HepG2 (cell line): ENCODE results near the gene SLC5A10. TPM values are rescaled to one million over a fixed set of nuclear protein-coding genes. Genes with fewer than 3 reads are reported as not detected.
"Not testable (repeated sequence)": the region's sequence is repeated elsewhere in the genome, so short reads cannot be mapped to it uniquely, and the experiment has no call there.

Experiments used
- ATAC-seq: fragments of 200-7000 bp; cut with Tn5 transposase; 3 replicates; pipeline ENCODE4 v1.9.1; 2020; ENCODE audit warnings: mild to moderate bottlenecking, moderate library complexity
- BruUV-seq: library from RNA; stranded (reverse); fragments of 400-500 nt; replicated peaks from 2 replicates; lab custom pipeline; 2021; lab: Mats Ljungman, UMichigan
- CTCF ChIA-PET: fragments of 300-600 bp; formaldehyde crosslinking; extraction: SDS; loops from one replicate; lab custom pipeline; 2021; ENCODE audit warnings: low total read pairs, inconsistent platforms, low intra/inter-chr PET ratio; lab: Yijun Ruan, JAX
- POLR2A ChIA-PET: fragments of 350-600 bp; sonication (Branson Sonifier 250); formaldehyde crosslinking; loops from one replicate; lab custom pipeline; 2020; ENCODE audit warnings: antibody characterized with exemption, inconsistent platforms; lab: Yijun Ruan, JAX
- DNase-seq: peaks from one replicate; pipeline ENCODE4 v3.0.0-alpha.2; 2015; ENCODE audit warnings: low spot score
- FAIRE-seq: peaks from 3 replicates; lab custom pipeline; 2011; peaks lifted over from hg19 to GRCh38; lab: Jason Lieb, UNC
- H2AFZ ChIP-seq: one replicate; pipeline ENCODE4 v1.6.1; 2011; ENCODE audit warnings: low read length, inconsistent platforms
- H3K27ac ChIP-seq: fragments of 300-600 bp; 3 replicates; pipeline ENCODE4 v1.8.0; 2011; ENCODE audit warnings: mixed run types, mild to moderate bottlenecking, mixed read lengths, low read length, inconsistent platforms; ENCODE audit not compliant: insufficient read depth; ENCODE audit errors: extremely low read length
- H3K27me3 ChIP-seq, 2 experiments: fragments of 200-600 bp in 1 of 2; 2 replicates in 1 of 2; 3 replicates in 1 of 2; pipeline versions ENCODE4 v1.6.0 to v1.8.0; 2011; ENCODE audit warnings: low read length in 2 of 2, mild to moderate bottlenecking in 2 of 2, moderate library complexity in 2 of 2, inconsistent platforms in 1 of 2; ENCODE audit not compliant: insufficient read depth in 2 of 2, control insufficient read depth in 1 of 2
- H3K36me3 ChIP-seq, 2 experiments: fragments of 200-600 bp in 1 of 2; replicated peaks in 1 of 2; 2 replicates in 1 of 2; 3 replicates in 1 of 2; pipeline versions ENCODE4 v1.5.1 to v1.8.0; 2011; ENCODE audit warnings: low read length in 2 of 2, inconsistent platforms in 1 of 2; ENCODE audit not compliant: insufficient read depth in 2 of 2, control insufficient read depth in 1 of 2
- H3K4me1 ChIP-seq: 2 replicates; pipeline ENCODE4 v1.5.1; 2012; ENCODE audit warnings: low read length, inconsistent platforms; ENCODE audit not compliant: insufficient read depth
- H3K4me2 ChIP-seq: 2 replicates; pipeline ENCODE4 v1.6.0; 2011; ENCODE audit warnings: low read depth, low read length, inconsistent platforms
- H3K4me3 ChIP-seq, 3 experiments: fragments of 200-600 bp in 1 of 3; sonication (generic), shearing (Covaris generic) in 1 of 3; replicated peaks in 1 of 3; 2 replicates each; pipeline ENCODE4 v1.5.1; 2011 to 2016; ENCODE audit warnings: low read length in 3 of 3, inconsistent platforms in 2 of 3, low read depth in 2 of 3, mild to moderate bottlenecking in 2 of 3, control low read depth in 1 of 3, mixed read lengths in 1 of 3; ENCODE audit not compliant: insufficient read depth in 1 of 3
- H3K79me2 ChIP-seq: one replicate; pipeline ENCODE4 v1.6.1; 2011; ENCODE audit warnings: low read length, inconsistent platforms; ENCODE audit not compliant: insufficient read depth
- H3K9ac ChIP-seq: 2 replicates; pipeline ENCODE4 v1.6.0; 2011; ENCODE audit warnings: mild to moderate bottlenecking, low read depth, low read length, inconsistent platforms; ENCODE audit not compliant: insufficient read depth
- H3K9me3 ChIP-seq: 2 replicates; pipeline ENCODE4 v1.5.1; 2012; ENCODE audit warnings: mild to moderate bottlenecking, low read length
- H4K20me1 ChIP-seq: 2 replicates; pipeline ENCODE4 v1.6.0; 2011; ENCODE audit warnings: inconsistent platforms, mild to moderate bottlenecking, low read length, moderate library complexity; ENCODE audit not compliant: insufficient read depth
- IRF2 ChIP-seq: IDR thresholded peaks from 2 replicates; pipeline ENCODE4 v1.6.1; 2018; ENCODE audit warnings: missing genetic modification reagents, missing compliant biosample characterization
- KDM2A ChIP-seq: sonication (generic); formaldehyde crosslinking; IDR thresholded peaks from 2 replicates; pipeline ENCODE4 v1.4.0; 2020; ENCODE audit warnings: low read depth, missing genetic modification reagents, borderline replicate concordance
- NR2F6 ChIP-seq, 2 experiments: IDR thresholded peaks; 2 replicates each; pipeline ENCODE4 v1.6.1; 2016; ENCODE audit warnings: antibody characterized with exemption in 1 of 2, mild to moderate bottlenecking in 1 of 2
- SMC3 ChIP-seq: IDR thresholded peaks from 2 replicates; pipeline ENCODE4 v1.6.1; 2011; ENCODE audit warnings: low read length, improper control_type of control experiment
- STAG1 ChIP-seq: sonication (generic); formaldehyde crosslinking; IDR thresholded peaks from 2 replicates; pipeline ENCODE4 v1.4.0; 2020; ENCODE audit warnings: missing genetic modification reagents
- WGBS: methylation state at CpG from one replicate; pipeline ENCODE4 v1.1.6; 2017; ENCODE audit warnings: low lambda C conversion rate; 5-methylcytosine and 5-hydroxymethylcytosine counted together
- in situ Hi-C: cut with HindIII; loops from 2 replicates; pipeline ENCODE4 v1.10.0; 2017; ENCODE audit warnings: low pct_unique_long_range_greater_than_20kb; ENCODE audit not compliant: extremely low pct_ligation_motif_present
- intact Hi-C: fragments of 100-400 bp; cut with micrococcal nuclease; formaldehyde crosslinking; loops from one replicate; pipeline ENCODE4 v1.10.0; 2022; ENCODE audit not compliant: unreplicated experiment
- polyA plus RNA-seq, 8 experiments: library from polyadenylated mRNA; depleted of rRNA in 3 of 8; stranded (reverse) in 7 of 8; unstranded in 1 of 8; fragments of >200 nt; fragmentation: Illumina TruSeq in 4 of 8; extraction: Trizol in 4 of 8; gene quantifications; 2 replicates each; pipeline versions ENCODE4 v1.2.1 to v1.2.3, GENCODE V29; 2011 to 2016; ENCODE audit warnings: low read depth in 4 of 8, missing spikeins in 1 of 8, mixed read lengths in 1 of 8; ENCODE audit not compliant: insufficient read depth in 1 of 8
- total RNA-seq, 5 experiments: library from RNA; depleted of rRNA; stranded (reverse); fragments of >200 nt; fragmentation: Illumina TruSeq; extraction: Trizol; gene quantifications; 2 replicates each; pipeline ENCODE4 v1.2.3, GENCODE V29; 2016; ENCODE audit warnings: low read depth in 1 of 5

Gene SLC5A10
- total and polyA plus RNA-seq, 2 of the 13 experiments (the other 11 are each of a cell fraction or from before 2014, with no cell fraction given) = 0.05 TPM; not detected in 1

GRCh38 chr17:19031729-19032128 lies 79.8 kb downstream of the SLC5A10 start:
- intact Hi-C loops; BruUV-seq; POLR2A ChIA-PET; H2AFZ ChIP-seq; H3K4me1 ChIP-seq; H3K27ac ChIP-seq; H3K27me3 ChIP-seq; in situ Hi-C loops; H3K9ac ChIP-seq; H3K9me3 ChIP-seq; CTCF ChIA-PET; H4K20me1 ChIP-seq; H3K4me2 ChIP-seq; H3K79me2 ChIP-seq; DNase-seq; H3K4me3 ChIP-seq; H3K36me3 ChIP-seq; TF ChIP-seq NR2F6 (IDR thresholded peaks at IDR 0.05): not testable (repeated sequence)
- FAIRE-seq (peak; percentile 84), ATAC-seq (peak; percentile 91)
- peak; percentile 78 for TF ChIP-seq STAG1
- peak; percentile 31; the same call in 1 of the 2 replicates for TF ChIP-seq KDM2A (CRISPR knock-in tag)
- TF ChIP-seq SMC3 = peak; percentile 14; the same call in 1 of the 2 replicates
- 0 out of 2 replicates have a peak, but pooled peaks have one; percentile 16 for TF ChIP-seq IRF2 (CRISPR knock-in tag)
- TF ChIP-seq NR2F6 (CRISPR knock-in tag; IDR thresholded peaks at IDR 0.05) = 0 out of 2 replicates have a peak, but pooled peaks have one; percentile 30
- WGBS = no CpG with 5 or more reads among the region's 4 CpGs

- ATAC-seq (peak; percentile 76), FAIRE-seq (peak; percentile 63)
- BruUV-seq, POLR2A ChIA-PET, CTCF ChIA-PET, H2AFZ ChIP-seq, H3K79me2 ChIP-seq, intact Hi-C loops, H3K9ac ChIP-seq, H3K9me3 ChIP-seq, H3K36me3 ChIP-seq, in situ Hi-C loops, H4K20me1 ChIP-seq, H3K4me2 ChIP-seq, H3K27me3 ChIP-seq, H3K27ac ChIP-seq, H3K4me1 ChIP-seq, DNase-seq, H3K4me3 ChIP-seq: not testable (repeated sequence)
- no CpG with 5 or more reads among the region's 24 CpGs for WGBS
These were observed 80.5 kb downstream of the SLC5A10 start for GRCh38 chr17:19032377-19032988.

GRCh38 chr17:19036186-19036585 lies 84.2 kb downstream of the SLC5A10 start:
- DNase-seq, H4K20me1 ChIP-seq, H3K4me2 ChIP-seq, H3K27me3 ChIP-seq, CTCF ChIA-PET, H3K9ac ChIP-seq, FAIRE-seq, H3K36me3 ChIP-seq, H3K4me1 ChIP-seq, in situ Hi-C loops, intact Hi-C loops, ATAC-seq, H3K4me3 ChIP-seq, H3K27ac ChIP-seq, H2AFZ ChIP-seq, BruUV-seq, POLR2A ChIA-PET, H3K9me3 ChIP-seq, H3K79me2 ChIP-seq: not testable (repeated sequence)
- no CpG with 5 or more reads among the region's 6 CpGs for WGBS

DNA sequence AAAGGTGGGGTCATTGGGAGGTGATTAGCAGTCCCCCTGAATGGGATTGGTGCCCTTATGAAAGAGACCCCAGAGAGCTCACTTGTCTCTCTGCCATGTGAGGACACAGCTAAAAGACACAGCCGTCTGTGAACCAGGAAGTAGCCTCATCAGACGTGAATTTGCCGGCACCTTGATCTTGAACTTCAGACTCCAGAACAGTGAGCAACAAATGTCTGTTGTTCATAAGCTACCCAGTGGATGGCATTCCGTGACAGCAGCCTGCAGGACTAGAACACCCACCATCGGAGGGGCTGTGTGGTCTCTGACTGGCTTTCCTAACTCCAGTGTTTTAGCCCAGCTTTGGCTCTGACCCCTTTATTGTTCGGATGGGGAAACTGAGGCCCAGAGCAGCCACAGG lies 85.6 kb downstream of the SLC5A10 start:
- intact Hi-C loops, H3K79me2 ChIP-seq, H2AFZ ChIP-seq, POLR2A ChIA-PET, H3K4me3 ChIP-seq, H3K27me3 ChIP-seq, in situ Hi-C loops, BruUV-seq, DNase-seq, H3K27ac ChIP-seq, H3K9ac ChIP-seq, H4K20me1 ChIP-seq, H3K9me3 ChIP-seq, H3K4me1 ChIP-seq, H3K36me3 ChIP-seq, CTCF ChIA-PET, H3K4me2 ChIP-seq: not testable (repeated sequence)
- WGBS = no CpG with 5 or more reads among the region's 6 CpGs
- peak; percentile 96 for FAIRE-seq
- peak; percentile 58 for ATAC-seq
